ENCODE measurements around the gene CEP70.
"Not testable (repeated sequence)": the region's sequence is repeated elsewhere in the genome, so short reads cannot be mapped to it uniquely, and the experiment has no call there.

The CEP70 gene, protein sequence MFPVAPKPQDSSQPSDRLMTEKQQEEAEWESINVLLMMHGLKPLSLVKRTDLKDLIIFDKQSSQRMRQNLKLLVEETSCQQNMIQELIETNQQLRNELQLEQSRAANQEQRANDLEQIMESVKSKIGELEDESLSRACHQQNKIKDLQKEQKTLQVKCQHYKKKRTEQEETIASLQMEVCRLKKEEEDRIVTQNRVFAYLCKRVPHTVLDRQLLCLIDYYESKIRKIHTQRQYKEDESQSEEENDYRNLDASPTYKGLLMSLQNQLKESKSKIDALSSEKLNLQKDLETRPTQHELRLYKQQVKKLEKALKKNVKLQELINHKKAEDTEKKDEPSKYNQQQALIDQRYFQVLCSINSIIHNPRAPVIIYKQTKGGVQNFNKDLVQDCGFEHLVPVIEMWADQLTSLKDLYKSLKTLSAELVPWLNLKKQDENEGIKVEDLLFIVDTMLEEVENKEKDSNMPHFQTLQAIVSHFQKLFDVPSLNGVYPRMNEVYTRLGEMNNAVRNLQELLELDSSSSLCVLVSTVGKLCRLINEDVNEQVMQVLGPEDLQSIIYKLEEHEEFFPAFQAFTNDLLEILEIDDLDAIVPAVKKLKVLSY

DNA sequence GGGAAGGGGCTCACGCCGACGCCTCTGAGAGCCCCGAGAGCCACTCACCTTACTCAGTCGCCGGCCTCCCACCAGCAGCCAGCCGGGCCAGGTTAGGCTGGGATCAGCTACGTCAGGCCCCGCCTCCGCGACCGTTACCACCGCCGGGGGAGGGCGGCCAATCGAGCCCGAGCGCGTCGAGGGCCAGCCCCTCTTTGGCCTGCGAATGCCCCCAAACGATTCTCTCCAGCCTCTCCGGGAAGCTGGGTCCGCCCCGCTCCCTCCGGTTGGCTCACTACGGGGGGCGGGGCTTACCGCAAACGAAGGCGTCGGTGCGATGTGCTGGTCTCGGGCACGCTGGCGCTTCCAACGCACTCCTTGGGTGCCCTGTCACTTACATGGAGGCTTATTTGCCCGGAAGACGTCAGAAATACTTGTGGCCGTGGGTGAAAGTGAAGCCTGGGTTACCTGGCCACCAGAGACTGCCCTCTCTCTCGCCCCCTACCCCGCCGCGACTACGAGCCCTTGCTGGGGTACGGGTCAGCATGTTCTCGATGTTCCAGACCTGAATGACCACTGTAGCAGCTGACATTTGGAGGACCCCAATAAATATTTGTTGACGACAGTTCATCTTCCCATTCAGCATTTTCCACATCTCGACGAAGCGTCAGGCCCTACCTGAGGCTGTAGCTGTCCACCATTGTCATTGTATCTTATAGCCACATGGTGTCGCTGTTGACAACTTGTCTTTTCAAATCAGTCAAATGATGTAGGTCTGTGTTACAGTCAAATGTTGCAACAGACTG lies at the start of gene CEP70:
CEP70 (minus strand) TSS at position 111 of the 785 bp plus-strand sequence. CDS start 21,333 bp downstream, outside the sequence.
- peak; percentile 64 to 80 (median 76) for DNase-seq (ENCODE audit: low read depth in 4 of 4, low spot score in 1 of 4)

DNA sequence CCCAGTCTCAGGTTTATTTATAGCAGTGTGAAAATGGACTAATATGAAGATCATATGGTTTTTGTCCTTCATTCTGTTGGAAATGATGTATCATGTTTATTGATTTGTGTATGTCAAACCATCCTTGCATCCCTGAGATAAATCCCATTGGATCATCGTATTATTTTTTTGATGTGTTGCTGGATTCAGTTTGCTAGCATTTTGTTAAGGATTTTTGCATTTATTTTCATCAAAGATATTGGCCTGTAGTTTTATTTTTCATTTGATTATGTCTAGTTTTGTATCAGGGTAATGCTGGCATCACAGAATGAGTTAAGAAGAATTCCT lies 48.8 kb upstream of the CEP70 start:
- no peak for DNase-seq (ENCODE audit: low read depth in 4 of 4, low spot score in 1 of 4)

GRCh38 chr3:138642226-138642926 lies 48.3 kb upstream of the CEP70 start:
- no peak for DNase-seq (ENCODE audit: low read depth in 4 of 4, low spot score in 1 of 4)

DNA sequence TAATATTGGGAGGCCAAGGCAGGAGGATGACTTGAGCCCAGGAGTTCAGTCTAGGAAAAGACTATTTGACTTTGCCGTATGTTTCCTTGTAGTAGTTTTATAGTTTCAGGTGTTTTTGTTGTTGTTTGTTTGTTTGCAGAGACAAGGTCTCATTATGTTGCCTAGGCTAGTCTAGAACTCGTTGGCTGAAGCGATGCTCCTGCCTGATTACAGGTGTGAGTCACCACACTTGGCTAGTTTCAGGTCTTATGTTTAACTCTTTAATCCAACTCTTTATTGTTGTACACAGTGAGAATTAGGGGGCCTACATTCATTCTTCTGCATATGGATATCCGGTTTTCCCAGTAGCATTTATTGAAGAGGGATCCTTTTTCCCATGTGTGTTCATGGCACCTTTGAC lies 46.5 kb upstream of the CEP70 start:
- no peak for DNase-seq (ENCODE audit: low read depth in 4 of 4, low spot score in 1 of 4)

- no peak for DNase-seq (ENCODE audit: low read depth in 4 of 4, low spot score in 1 of 4)
Measured at GRCh38 chr3:138638641-138639040, 44.6 kb upstream of the CEP70 start.

- no peak for DNase-seq (ENCODE audit: low read depth in 4 of 4, low spot score in 1 of 4)
Measured at GRCh38 chr3:138629526-138629925, 35.5 kb upstream of the CEP70 start.

DNA sequence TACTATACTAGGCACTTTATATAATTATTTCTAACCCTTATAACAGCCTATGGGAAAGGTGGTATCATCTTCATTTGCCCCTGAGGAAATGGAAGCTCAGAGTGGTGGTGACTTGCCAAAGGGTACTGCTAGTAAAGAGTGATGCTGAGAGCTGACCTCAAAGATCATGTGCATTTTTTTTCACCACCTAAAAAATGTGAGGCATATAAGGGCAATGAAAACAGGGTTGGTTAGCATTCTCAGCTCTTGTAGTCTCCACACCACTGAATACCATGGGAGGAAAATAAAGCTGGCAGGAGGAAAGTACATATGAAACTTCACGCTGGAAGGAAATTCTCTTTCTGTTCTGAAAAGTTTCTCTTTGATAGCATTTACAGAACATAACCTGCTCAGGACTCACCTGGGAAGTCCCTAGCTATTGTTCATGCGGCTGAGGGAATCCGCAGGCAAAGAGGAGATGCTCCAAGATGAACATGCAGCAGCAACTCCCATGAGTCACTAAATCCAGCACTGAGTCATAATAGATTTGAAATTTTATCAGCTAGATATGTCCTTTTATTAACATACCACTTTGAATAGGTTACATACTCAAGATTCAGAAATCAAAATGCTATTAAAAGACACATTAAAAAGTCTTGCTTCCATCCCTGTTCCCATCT lies 31.8 kb upstream of the CEP70 start:
- no peak for DNase-seq (ENCODE audit: low read depth in 4 of 4, low spot score in 1 of 4)

- no peak for DNase-seq (ENCODE audit: low read depth in 4 of 4, low spot score in 1 of 4)
Measured at GRCh38 chr3:138624518-138624917, 30.5 kb upstream of the CEP70 start.

GRCh38 chr3:138620431-138620830 lies 26.4 kb upstream of the CEP70 start:
- DNase-seq (ENCODE audit: low read depth in 4 of 4, low spot score in 1 of 4), result no peak

GRCh38 chr3:138615462-138615861 lies 21.4 kb upstream of the CEP70 start:
- DNase-seq (ENCODE audit: low read depth in 4 of 4, low spot score in 1 of 4), result no peak

- DNase-seq (ENCODE audit: low read depth in 4 of 4, low spot score in 1 of 4), result no peak
Measured at GRCh38 chr3:138609898-138610266, 15.8 kb upstream of the CEP70 start.

DNA sequence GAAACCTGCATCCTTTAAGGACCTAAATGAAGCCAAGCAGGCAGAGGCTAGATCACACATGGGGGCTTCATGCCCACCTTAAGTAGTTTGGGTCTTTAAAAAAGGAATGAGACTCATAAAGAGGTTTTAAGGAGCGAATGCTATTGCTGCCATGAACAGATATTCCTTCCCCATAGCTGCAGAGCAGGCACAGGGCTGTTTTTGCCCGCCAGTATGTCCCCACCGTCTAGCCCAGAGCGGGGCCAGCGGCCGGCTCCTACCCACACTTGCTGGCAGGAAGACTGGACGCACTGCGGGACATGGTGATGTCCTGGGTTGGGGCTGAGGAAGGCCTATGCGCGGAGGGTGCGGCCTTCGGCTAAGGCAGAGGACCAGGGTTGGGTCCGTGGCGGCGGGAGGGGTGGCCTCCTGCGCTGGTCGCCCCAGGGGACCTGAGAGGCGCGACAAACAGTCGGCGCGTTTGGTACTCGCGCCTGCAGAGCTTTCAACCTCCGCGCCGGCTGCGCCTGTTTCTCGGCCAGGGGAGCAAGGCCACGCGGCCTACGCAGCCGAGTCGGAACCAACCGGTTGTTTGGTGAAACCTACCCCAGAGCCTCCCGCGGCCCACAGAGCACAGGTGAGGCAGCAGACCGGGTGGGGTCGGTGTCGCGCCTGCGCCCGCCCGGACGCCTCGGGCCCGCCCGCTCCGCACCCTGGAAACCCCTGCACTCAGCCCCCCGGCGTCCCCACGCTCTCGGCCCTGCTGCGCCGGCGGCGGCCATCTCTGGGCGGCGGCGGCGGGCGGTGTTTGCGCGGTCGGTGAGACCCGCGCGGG lies 14.5 kb upstream of the CEP70 start, which contains the start of gene FAIM:
FAIM (plus strand) TSS at position 450 of the 814 bp plus-strand sequence. CDS start 10,956 bp downstream, outside the sequence.
- DNase-seq (ENCODE audit: low read depth in 4 of 4, low spot score in 1 of 4), result peak; percentile 23 to 44 (median 38)

DNA sequence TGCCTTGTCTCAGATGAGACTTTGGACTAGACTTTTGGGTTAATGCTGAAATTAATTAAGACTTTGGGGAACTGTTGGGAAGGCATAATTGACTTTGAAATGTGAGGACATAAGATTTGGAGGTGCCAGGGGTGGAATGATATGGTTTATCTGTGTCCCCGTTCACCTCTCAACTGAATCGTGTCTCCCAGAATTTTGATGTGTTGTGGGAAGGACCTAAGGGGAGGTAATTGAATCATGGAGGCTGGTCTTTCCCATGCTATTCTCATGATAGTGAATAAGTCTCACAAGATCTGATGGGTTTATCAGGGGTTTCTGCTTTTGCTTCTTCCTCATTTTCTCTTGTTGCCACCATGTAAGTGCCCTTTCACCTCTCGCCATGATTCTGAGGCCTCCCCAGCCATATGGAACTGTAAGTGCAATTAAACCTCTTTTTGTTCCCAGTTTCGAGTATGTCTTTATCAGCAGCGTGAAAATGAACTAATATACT lies 10.1 kb upstream of the CEP70 start:
- not testable (repeated sequence) for DNase-seq (ENCODE audit: low read depth in 4 of 4, low spot score in 1 of 4)

DNA sequence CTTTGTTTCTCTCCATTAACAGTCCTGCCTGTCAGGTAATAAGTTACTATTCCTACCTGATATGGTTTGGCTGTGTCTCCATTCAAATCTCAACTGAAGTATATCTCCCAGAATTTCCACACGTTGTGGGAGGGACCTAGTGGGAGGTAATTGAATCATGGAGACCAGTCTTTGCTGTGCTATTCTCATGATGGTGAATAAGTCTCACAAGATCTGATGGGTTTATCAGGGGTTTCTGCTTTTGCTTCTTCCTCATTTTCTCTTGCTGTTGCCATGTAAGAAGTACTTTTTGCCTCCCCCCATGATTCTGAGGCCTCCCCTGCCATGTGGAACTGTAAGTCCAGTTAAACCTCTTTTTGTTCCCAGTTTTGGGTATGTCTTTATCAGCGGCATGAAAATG lies 7.6 kb upstream of the CEP70 start:
- not testable (repeated sequence) for DNase-seq (ENCODE audit: low read depth in 4 of 4, low spot score in 1 of 4)

DNA sequence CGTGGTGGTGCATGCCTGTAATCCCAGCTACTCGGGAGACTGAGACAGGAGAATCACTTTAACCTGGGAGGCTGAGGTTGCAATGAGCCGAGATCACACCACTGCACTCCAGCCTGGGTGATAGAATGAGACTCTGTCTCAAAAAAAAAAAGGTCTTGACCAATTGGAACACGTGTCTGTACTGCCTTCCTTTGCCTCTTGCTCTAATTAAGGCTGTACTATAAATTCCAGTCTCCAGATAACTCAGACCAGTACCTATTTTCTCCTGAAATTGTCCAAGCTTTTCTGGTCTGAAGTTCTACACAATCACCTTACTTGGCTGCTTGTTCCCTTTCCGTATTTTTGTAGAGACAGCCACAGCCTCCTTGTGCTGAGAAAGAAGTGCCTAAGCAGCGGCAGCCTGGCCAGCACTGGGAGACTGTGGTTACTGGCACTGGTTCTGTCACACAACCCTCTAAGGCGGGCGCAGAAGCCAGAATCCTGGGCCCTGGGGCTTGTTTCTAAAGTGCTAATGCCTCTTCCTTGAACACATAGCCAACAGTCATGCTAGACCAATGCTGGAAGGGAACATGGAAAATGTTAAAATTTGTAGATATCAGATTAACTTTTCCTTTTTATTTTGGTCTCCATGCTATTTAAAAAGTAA lies 6.2 kb upstream of the CEP70 start:
- no peak for DNase-seq (ENCODE audit: low read depth in 4 of 4, low spot score in 1 of 4)

DNA sequence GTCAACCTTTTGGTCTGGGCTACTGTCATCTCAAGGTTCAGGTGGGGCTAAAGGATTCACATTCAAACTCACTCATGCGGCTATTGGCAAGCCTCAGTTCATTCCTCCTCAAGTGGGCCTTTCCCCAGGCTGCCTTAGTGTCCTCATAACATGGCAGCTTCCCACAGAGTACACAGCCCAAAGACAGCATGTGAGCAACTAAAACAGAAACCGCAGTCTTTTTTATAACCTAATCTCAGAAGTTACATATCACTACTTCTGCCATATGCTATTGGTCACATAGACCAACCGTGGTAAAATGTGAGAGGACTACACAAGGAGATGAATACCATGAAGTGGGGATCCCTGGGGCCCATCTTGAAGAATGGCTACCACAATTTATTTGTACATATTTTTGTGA lies 4.5 kb upstream of the CEP70 start:
- DNase-seq (ENCODE audit: low read depth in 4 of 4, low spot score in 1 of 4), result no peak

GRCh38 chr3:138597186-138597976 lies 3.3 kb upstream of the CEP70 start:
- not testable (repeated sequence) for DNase-seq (ENCODE audit: low read depth in 4 of 4, low spot score in 1 of 4)

DNA sequence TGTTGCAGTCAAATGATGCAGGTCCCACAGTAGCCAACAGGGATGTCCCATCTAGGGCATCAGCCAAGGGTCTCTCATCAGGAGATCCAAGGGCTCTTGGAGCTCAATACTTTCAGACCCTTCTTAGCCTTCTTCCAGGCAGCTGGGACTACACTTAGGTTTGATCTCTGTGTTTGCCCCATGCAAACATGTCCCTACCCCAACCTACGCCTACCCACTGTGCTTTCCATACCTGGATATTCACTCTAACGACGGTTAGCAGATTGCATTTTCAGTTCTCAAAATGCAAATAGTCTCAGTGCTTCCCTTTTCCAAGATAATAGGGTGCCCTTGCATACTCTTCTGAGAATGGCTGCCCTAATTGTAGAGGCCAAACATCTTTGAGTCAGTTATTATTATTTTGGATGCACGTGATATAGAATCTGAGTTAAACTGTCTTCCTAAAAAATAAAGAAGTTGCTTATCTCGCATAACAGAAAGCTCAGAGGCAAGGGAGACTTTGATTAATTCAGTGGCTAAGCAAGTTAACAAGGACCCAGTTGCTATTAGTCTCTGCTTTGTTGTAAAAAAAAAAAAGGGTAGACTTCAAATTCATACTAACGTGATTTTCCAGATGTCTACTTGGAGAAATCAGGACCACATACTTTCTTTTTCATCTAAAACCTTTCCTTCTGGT lies 1.0 kb upstream of the CEP70 start:
- DNase-seq (ENCODE audit: low read depth in 4 of 4, low spot score in 1 of 4), result no peak
